Mononuclear cell (primary cell): Measurements from ENCODE around the gene PRPH2. TPM values are rescaled to one million over a fixed set of nuclear protein-coding genes. Genes with fewer than 3 reads are reported as not detected.
"Not testable (repeated sequence)": the region's sequence is repeated elsewhere in the genome, so short reads cannot be mapped to it uniquely, and the experiment has no call there.

Source experiments
- H3K27me3 ChIP-seq: 2 replicates; pipeline ENCODE4 v1.6.0; 2011; ENCODE audit warnings: low read length, control low read depth; ENCODE audit not compliant: insufficient read depth
- H3K4me1 ChIP-seq: 2 replicates; pipeline ENCODE4 v1.5.1; 2011; ENCODE audit warnings: mild to moderate bottlenecking, low read length, control low read depth; ENCODE audit not compliant: insufficient read depth
- H3K4me3 ChIP-seq: 2 replicates; pipeline ENCODE4 v1.5.1; 2011; ENCODE audit warnings: mild to moderate bottlenecking, low read length, moderate library complexity
- H3K9me3 ChIP-seq: 2 replicates; pipeline ENCODE4 v1.5.1; 2011; ENCODE audit warnings: low read depth, mild to moderate bottlenecking, control low read depth, low read length
- total RNA-seq: library from RNA; depleted of rRNA; stranded (reverse); fragments of >200 nt; gene quantifications from one replicate; pipeline ENCODE4 v1.2.3, GENCODE V29; 2012

PRPH2 gene
- total RNA-seq, 1 donor, result not detected

DNA sequence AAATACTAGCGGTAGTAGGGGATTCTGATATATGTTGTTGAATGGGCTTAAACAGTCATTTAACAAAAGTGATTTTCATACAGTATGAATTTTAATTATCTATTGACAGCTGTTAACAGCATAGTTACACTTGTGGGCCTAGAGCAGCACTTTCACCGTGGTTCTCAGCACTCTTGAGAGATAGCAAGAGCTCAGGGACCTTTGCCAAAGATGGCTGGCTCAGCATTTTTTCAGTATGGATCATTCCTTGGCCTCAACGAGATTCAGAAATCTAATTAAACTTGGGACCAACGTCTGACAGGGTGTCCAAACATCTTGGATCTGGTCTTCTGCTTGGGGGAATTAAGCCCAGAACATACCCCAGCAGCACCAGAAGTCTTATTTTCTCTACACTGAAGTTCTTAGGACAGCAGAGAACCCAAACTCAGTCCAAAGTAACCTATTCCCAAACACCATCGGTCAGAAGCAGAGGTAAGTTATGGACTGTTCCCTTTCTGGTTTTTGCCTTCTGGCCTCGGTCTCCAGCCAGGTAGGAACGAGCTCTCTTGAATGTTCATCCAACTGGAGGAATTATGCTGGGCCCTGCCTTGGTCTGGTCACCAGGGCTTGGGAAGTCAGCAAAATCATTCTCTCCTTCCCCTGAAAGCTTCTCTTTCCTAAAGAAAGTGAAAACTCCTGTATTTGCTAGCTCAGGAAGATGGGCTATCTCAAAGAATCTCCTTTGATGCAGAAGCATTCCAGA is 25.7 kb downstream of the PRPH2 start:
- H3K27me3 ChIP-seq, result no peaks in the 10 kb centered on the region
- H3K4me3 ChIP-seq, result no peak overlapping the region
- peaks cover 9% of the 10 kb centered on the region for H3K4me1 ChIP-seq
- H3K9me3 ChIP-seq, result no peaks in the 10 kb centered on the region

DNA sequence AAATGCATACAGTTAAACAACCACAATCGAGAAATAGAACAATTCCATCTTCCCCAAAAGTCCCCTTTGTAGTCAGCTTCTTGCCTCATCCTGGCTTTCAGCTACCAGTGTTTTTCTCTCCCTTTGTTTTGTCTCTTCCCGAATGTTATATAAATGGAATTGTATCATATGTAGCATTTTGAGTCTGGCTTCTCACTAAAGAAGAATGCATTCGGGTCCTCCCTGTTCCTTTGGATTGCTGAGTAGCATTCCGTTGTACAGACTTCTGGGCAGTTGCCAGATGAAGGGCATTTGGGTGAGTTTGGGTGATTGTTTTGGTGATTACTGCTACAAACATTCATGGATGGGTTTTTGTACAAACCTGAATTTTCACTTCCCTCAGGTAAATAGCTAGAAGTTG is 27.8 kb downstream of the PRPH2 start:
- Histone ChIP-seq H3K4me3 (no peak overlapping the region), H3K27me3 (no peaks in the 10 kb centered on the region), H3K4me1 (peaks cover 9% of the 10 kb centered on the region), H3K9me3 (no peaks in the 10 kb centered on the region)

DNA sequence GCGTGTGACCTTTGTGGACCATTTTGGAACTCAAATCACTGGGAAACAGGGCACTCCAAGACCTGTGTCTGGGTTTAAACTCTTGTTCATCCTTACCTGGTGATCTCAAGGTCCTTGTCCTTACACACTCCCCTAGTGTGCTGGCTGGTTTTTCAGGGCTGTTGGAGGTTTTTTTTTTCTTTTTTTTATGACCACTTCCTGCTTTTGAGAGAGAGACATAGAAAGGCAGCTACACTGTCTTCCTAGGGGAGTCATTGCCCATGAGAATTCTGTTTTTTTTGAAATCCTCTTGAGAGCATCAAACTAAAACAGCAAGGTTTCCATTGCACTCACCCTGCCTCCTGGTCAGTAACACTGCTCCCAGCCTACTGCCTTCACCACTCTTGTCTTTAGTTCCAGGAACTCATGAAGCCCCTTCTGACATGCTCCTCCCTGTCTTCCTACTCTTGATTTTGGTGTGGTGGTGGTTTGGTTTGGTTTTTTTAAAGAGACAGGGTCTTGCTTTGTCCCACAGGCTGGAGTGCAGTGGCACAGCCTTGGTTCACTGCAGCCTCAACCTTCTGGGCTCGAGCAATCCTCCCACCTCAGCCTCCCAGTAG is 28.6 kb downstream of the PRPH2 start:
- H3K4me1 ChIP-seq, result peaks cover 9% of the 10 kb centered on the region
- no peaks in the 10 kb centered on the region for H3K27me3 ChIP-seq
- H3K9me3 ChIP-seq, result no peaks in the 10 kb centered on the region
- no peak overlapping the region for H3K4me3 ChIP-seq

DNA sequence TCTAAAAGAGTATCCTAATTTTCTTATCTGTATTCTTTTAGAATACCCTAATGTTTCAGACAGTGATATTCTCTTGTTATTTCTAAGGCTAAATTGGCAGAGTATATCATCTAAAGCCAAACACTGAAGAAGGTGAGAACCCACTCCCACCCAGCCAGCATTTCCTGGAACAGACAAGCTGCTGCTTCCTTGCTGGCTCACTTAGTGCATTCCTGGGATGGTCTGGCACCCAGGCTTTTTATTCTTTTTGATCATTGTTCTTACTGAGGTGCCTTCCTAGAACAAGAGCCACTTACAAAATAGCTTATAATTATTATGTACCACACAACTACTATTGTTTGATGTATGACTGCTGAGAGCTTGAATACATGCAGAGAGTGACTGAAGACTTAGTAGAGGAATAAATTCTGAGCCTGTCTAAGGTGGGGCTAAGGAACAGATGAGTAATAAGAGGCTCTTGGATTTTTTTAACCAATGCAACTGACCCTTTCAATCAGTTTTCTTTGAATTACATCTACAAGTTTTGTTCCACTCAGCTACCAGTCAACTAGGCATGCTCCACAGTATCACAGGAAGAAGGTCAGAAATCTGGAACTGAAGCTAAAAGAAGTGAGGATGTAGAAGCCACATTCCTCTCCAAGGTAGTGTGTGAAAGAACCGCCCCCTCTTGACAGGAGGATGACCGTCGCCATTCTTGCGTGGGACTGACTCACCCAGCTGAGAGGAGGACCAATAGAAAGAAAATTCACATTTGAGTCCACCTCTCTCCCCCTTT is 30.1 kb downstream of the PRPH2 start:
- Histone ChIP-seq H3K4me1 (peaks cover 9% of the 10 kb centered on the region), H3K4me3 (no peak overlapping the region), H3K9me3 (no peaks in the 10 kb centered on the region), H3K27me3 (no peaks in the 10 kb centered on the region)

DNA sequence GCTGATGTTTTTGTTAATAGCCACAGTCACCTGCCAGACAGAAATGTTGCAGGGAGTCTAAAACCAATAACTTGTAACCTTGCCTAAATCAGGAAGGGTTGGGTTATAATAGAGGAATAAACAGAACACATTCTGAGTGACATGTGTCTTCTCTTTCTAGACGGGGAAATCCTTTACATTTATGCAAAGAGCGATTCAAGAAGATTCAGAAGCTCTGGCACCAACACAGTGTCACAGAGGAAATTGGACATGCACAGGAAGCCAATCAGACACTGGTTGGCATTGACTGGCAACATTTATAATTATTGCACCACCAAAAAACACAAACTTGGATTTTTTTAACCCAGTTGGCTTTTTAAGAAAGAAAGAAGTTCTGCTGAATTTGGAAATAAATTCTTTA is 31.5 kb downstream of the PRPH2 start:
- Histone ChIP-seq H3K4me3 (no peak overlapping the region), H3K9me3 (no peaks in the 10 kb centered on the region), H3K4me1 (peaks cover 9% of the 10 kb centered on the region), H3K27me3 (no peaks in the 10 kb centered on the region)

DNA sequence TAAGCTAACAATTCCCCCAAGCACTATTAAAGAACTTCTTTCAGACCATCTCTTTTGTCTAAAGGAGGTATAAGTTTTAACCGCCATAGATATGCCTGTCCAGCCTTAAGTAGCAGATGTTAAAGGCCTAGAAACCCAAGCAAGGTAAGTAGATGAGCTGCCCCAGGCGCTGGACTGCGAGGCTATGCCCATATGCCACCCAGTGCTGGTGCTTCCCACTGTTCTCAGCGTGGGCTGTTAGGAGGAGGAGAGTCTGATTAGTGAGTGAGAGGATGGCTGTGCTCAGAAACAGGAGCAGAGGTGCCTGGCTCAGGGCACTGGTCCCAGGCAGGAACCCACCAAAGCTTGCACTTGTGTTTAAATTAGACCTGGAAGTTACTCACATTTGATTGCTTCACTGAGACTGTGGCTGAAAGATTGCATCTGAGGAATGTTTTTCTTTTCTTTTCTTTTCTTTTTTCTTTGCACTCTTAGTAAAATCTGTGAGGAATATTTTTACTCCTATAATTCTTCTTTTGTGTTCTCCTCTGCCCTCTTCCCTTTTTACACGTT is 32.2 kb downstream of the PRPH2 start:
- H3K27me3 ChIP-seq, result no peaks in the 10 kb centered on the region
- H3K9me3 ChIP-seq, result no peaks in the 10 kb centered on the region
- H3K4me3 ChIP-seq, result no peak overlapping the region
- H3K4me1 ChIP-seq, result peaks cover 9% of the 10 kb centered on the region

DNA sequence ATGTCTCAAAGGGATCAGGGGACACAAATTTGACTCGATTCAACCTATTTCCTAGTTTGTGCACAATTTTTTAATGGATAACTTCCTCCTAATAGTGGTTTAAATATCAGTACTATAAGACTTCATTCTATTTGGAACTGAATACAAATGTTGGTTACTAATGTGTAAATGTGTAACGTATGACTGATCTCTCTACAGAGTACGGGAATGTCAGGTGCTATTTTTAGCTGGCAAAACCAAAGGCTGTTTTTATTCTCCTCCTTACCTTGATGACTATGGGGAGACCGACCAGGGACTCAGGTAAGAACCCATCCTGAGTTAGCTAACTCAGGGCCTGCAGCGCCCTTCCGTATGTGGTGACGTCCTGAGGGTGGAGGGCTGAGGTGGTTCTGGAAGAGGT is 33.0 kb downstream of the PRPH2 start:
- peaks cover 9% of the 10 kb centered on the region for H3K4me1 ChIP-seq
- no peak overlapping the region for H3K4me3 ChIP-seq
- H3K27me3 ChIP-seq, result no peaks in the 10 kb centered on the region

DNA sequence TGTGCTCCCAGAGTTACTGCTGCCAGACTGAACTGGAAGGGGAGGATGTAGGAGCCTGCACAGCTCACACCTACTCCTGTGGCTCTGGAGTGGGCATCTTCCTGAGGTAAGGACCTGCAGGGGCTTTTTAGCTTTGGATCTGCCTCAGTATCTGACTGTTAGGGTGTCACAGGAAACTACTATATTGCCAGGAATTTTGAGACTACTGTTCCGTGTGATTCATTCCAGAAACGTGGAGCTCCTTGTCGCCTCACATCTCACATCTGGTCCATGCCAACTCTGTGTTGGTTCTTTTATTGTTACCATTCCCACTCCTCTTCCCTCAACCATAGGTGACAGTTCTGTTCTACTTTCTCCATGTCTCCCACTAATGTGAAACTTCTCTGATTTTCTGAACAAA is 34.1 kb downstream of the PRPH2 start:
- H3K27me3 ChIP-seq, result no peaks in the 10 kb centered on the region
- H3K4me1 ChIP-seq, result no peaks in the 10 kb centered on the region
- H3K9me3 ChIP-seq, result no peaks in the 10 kb centered on the region
- no peak overlapping the region for H3K4me3 ChIP-seq

More for the DNA sequence above, 33.0 kb downstream of the PRPH2 start:
- no peaks in the 10 kb centered on the region for H3K9me3 ChIP-seq

DNA sequence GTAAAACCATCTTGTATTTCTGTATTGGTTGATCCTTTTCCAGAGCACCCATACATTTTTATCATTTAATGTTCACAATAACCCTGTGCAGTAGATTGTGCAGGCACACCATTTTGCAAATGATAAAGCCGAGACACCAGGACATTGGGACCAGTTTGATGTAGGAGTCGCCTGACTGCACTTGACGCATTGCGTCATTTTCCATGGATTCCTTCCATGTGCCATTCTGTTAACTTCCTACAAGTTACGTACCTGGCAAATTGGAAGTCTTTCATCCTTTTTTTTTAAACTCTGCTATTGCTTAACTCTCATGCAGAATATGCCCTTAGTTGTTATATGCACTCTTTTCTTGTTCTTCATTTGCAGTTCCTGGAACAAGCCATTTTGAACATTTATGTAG is 43.0 kb downstream of the PRPH2 start:
- H3K9me3 ChIP-seq, result no peaks in the 10 kb centered on the region
- H3K4me1 ChIP-seq, result no peaks in the 10 kb centered on the region
- H3K27me3 ChIP-seq, result no peaks in the 10 kb centered on the region
- H3K4me3 ChIP-seq, result no peak overlapping the region

DNA sequence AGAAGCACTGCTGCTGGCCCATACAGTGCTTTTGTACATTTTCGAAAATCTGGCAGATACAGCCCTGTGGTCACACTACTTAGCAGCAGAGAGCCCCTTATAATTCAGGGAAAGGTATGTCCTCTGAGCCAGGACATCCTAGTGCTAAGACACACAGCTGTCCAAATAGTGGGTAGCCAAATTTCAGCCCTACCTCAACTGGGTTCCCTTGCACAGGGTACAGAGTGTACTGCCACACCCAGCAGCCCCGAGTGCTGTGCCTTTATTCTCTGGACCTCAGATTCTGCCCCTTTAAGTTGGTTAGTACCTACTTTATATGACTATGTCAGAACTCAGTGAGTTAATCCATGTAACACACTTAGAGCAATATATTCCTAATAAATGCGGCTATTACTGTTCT is 47.6 kb downstream of the PRPH2 start:
- H3K9me3 ChIP-seq, result no peaks in the 10 kb centered on the region
- H3K4me3 ChIP-seq, result no peak overlapping the region
- no peaks in the 10 kb centered on the region for H3K4me1 ChIP-seq
- no peaks in the 10 kb centered on the region for H3K27me3 ChIP-seq

DNA sequence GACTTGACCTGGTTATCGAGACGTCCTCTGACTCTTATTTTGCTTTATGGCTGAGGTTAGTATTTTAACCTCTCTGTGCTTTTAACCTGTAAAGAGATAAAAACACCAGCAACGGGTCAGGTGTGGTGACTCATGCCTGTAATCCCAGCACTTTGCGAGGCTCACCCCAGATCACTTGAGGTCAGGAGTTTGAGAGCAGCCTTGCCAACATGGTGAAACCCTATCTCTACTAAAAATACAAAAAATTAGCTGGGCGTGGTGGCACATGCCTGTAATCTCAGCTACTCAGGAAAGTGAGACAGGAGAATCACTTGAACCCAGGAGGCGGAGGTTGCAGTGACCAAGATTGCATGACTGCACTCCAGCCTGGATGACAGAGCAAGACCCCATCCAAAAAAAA is 48.0 kb downstream of the PRPH2 start:
- not testable (repeated sequence) for H3K4me3 ChIP-seq, H3K9me3 ChIP-seq, H3K27me3 ChIP-seq, H3K4me1 ChIP-seq

DNA sequence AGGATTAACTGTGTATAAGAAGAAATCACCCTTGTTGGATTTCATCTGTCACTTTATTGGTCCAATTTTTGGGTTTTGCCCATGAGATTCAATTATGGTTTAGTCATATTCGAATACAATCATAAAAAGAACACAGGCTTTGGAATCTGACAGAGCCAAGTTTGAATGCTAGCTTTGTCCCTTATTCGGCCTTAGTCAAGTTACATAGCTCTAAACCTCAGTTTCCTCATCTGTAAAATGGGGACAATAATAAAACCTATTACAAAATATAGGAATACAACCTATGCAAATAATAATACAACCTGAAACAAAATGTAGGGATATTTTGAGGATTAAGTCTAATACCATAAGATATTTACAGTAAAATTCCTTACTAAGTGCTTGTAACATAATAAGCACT is 57.7 kb downstream of the PRPH2 start:
- no peaks in the 10 kb centered on the region for H3K9me3 ChIP-seq
- H3K4me3 ChIP-seq, result no peak overlapping the region

DNA sequence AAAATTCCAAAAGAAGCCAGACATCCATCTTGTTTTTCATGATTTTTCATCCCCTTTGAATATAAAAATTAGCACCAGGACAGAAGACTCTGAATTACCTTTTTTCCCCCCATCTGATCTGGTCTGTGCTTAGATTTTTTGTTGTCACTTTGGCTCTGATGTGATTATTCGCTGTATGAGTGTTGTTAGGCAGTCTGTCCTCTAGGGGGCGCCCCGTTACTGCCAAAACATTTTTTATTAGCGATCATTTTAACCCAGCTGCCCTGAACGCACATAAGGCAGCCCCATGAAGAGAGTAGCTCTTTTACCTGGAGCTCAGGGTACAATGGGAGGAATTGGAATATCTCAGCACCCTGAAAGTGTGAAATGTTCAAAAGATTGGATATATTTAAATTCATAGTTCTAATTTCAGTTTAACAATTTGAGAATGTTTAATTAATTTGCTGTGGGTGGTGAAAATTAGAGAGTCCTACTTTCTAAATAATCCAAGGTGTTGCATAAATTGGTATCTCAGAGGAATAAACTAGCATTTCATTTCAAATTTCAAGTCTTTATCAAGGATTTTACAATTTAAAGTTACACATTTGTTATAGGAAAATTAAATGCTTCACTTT is 60.8 kb downstream of the PRPH2 start:
- Histone ChIP-seq H3K4me3 (no peak overlapping the region), H3K4me1 (no peaks in the 10 kb centered on the region), H3K9me3 (no peaks in the 10 kb centered on the region), H3K27me3 (no peaks in the 10 kb centered on the region)

More for the DNA sequence above, 57.7 kb downstream of the PRPH2 start:
- H3K27me3 ChIP-seq, result no peaks in the 10 kb centered on the region
- H3K4me1 ChIP-seq, result no peaks in the 10 kb centered on the region

DNA sequence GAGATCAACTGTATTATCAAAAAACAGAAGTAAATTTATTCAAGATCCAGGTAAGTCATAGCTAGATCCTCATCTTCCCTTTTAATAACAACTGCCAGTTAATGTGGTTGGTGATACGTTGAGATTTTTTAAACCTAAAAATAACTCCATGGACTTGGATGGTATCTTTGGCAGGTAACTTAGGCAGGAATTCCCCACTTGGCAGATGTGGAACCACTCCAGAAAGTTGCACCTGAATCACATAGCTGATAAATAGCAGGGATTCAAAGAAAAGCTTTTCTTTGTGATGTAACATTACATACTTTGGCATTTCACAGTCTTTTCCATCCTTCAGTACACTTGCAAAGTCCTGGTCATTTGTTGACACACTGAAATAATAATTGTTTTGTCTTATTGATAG is 62.6 kb downstream of the PRPH2 start:
- Histone ChIP-seq H3K27me3 (no peaks in the 10 kb centered on the region), H3K9me3 (no peaks in the 10 kb centered on the region), H3K4me1 (no peaks in the 10 kb centered on the region), H3K4me3 (no peak overlapping the region)

DNA sequence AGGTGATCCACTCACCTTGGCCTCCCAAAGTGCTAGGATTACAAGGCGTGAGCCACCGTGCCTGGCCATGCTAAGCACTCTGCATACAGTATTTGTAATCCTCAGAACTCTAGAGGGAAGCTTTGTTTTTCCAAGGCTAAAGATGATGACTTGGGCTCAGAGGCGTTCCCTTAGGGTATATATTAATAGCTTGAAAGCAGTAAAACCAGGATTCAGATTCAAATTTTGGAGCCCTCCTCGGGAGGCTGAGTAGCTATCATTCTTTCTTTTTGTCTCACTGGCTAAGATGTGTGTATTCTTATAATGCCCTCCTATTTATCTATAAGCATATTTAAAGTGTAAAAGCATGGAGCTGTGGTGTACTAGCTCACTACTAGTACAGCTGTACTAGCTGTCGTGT is 68.5 kb downstream of the PRPH2 start:
- Histone ChIP-seq H3K4me3 (no peak overlapping the region), H3K4me1 (no peaks in the 10 kb centered on the region), H3K9me3 (no peaks in the 10 kb centered on the region), H3K27me3 (no peaks in the 10 kb centered on the region)
